ENCODE measurements around the gene FAM171A1.

GRCh38 chr10:15263657-15264323 is 107.3 kb downstream of the FAM171A1 start:
- TF ChIP-seq, protein P1, sequence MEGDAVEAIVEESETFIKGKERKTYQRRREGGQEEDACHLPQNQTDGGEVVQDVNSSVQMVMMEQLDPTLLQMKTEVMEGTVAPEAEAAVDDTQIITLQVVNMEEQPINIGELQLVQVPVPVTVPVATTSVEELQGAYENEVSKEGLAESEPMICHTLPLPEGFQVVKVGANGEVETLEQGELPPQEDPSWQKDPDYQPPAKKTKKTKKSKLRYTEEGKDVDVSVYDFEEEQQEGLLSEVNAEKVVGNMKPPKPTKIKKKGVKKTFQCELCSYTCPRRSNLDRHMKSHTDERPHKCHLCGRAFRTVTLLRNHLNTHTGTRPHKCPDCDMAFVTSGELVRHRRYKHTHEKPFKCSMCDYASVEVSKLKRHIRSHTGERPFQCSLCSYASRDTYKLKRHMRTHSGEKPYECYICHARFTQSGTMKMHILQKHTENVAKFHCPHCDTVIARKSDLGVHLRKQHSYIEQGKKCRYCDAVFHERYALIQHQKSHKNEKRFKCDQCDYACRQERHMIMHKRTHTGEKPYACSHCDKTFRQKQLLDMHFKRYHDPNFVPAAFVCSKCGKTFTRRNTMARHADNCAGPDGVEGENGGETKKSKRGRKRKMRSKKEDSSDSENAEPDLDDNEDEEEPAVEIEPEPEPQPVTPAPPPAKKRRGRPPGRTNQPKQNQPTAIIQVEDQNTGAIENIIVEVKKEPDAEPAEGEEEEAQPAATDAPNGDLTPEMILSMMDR (IDR thresholded peaks at IDR 0.05): no peak
- no peak for TF ChIP-seq POLR2AphosphoS5 (IDR thresholded peaks at IDR 0.05)
- no peak for TF ChIP-seq POLR2A (IDR thresholded peaks at IDR 0.05)
- no peak for TF ChIP-seq EP300 (IDR thresholded peaks at IDR 0.05)
